Measurements from ENCODE around the gene SEMA4C.

SEMA4C gene

DNA sequence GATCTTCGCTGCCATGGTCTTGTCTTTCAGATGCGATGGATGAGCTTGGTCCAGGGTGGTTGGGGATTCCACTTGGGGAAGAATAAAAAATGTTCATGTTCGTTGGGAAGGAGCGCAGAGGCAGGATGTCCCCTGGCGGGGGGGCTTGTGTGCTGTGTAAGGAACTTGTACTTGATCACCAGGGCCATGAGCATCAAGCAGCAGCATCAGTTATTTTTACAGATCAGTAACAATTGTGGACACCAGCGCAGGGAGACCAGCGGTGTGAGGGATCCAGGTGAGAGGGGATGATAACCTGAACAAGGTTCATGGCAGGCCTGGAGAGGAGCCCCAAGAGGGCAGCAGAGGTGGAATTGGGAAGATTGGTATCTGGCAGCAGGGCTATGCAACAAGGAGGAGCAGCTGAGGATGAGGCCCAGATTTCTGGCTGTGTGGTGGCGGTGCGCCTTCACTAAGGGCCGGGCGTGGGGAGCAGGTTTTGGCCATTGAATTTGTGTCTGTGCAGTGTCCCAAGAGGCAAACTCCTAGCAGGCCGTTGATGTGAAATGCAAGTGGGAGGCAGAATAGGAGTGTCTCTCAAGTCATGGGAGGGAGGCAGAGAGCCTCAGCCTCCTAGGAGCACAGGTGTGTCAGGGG lies 49.9 kb downstream of the SEMA4C start:
- DNase-seq (ENCODE audit: low read depth): no peak

DNA sequence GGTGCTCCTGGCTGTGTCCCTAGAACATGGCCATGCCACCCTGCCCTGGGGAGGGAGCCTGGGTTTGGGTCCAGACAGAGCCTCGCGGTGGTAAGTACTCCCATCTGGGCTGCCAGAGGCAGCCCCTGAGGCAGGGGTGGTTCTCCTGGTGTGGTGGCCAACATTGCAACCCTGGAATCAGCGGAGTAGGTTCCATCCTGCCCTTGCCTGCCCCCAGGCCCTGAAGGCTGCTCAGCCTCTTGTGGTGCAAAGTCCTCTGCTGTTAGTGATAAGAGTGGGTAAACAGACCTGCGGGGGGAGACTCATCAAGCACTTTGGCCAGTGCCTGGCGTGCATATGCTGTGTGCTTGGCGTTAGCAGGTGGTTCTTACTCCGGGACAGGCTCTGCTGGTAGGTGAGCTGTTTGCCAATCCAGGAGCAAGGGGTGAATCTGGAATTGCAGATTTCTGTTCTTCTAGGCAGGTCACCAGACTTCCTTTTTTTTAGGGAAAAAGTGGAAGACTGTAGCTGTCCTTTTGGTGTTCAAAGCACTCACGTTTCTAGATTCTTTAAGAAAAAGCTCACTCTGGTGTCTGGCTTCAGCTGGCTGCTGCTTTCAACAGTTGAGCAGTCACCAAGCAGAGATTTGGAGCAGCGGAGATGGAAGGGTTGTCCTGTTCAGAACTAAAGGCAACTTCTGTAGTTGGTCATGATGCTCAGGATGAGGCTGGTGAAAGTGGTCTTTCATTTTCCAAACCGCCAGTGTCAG lies 50.6 kb downstream of the SEMA4C start:
- no peak for DNase-seq (ENCODE audit: low read depth)

DNA sequence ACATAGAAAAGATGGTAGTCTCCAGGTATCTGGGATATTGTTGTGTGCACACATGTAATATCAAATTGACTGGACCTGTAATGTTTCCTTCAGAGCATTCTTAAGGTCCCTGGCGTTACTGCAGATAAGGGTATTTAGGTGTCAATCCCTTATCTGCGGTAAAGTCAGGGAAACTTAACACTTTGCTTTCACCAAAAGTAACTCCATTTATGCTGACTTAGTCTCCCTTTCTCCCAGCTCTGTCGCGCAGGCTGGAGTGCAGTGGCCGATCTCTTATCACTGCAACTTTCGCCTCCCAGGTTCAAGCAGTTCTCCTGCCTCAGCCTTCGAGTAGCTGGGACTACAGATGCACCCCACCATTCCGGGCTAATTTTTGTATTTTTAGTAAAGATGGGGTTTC lies 52.0 kb downstream of the SEMA4C start:
- no peak for DNase-seq (ENCODE audit: low read depth)

DNA sequence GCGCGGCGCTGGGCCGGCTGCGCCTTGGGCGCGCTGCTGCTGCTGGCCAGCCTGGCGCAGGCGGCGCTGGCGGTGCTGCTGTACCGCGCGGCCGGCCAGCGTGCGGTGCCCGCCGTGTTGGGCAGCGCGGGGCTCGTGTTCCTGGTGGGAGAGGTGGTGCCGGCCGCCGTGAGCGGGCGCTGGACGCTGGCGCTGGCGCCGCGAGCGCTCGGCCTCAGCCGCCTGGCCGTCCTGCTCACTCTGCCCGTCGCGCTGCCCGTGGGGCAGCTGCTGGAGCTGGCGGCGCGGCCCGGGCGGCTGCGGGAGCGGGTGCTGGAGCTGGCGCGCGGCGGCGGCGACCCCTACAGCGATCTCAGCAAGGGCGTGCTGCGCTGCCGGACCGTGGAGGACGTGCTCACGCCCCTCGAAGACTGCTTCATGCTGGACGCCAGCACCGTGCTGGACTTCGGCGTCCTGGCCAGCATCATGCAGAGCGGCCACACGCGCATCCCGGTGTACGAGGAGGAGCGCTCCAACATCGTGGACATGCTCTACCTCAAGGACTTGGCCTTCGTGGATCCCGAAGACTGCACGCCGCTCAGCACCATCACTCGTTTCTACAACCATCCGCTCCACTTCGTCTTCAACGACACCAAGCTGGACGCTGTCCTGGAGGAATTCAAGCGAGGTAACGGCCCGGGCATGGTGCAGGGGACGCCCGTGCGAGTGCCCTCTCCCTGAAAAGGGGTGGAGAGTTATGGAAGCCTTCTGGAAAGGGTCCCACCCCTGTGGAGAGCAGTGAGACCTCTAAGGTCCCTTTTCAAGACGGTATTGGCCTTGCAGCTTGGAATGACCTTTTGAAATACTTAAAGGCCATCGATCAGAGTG lies 52.8 kb downstream of the SEMA4C start:
- DNase-seq (ENCODE audit: low read depth): no peak

DNA sequence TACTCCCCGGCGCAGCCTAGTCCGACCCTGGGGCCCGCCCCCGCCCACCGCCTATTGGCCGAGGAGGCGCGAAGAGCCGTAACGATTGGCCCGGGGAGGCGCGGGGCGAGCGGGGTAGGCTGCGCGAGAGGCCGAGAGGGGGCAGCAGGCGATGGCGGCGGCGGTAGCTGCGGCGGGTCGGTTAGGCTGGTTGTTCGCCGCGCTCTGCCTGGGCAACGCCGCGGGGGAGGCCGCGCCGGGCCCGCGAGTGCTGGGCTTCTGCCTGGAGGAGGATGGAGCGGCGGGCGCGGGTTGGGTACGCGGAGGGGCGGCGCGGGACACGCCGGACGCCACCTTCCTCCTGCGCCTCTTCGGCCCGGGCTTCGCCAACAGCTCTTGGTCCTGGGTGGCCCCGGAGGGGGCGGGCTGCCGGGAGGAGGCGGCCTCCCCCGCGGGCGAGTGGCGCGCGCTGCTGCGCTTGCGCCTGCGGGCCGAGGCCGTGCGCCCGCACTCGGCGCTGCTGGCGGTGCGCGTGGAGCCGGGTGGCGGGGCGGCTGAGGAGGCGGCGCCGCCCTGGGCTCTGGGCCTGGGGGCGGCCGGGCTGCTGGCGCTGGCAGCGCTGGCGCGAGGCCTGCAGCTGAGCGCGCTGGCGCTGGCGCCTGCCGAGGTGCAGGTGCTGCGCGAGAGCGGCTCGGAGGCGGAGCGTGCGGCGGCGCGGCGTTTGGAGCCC lies 53.6 kb downstream of the SEMA4C start, which contains the start of gene CNNM3:
Gene CNNM3, plus strand, starts transcription at position 142 of the 709 bp plus-strand sequence. Its CDS starts 10 bp downstream, at position 152.
- peak; percentile 86 for DNase-seq (ENCODE audit: low read depth)

DNA sequence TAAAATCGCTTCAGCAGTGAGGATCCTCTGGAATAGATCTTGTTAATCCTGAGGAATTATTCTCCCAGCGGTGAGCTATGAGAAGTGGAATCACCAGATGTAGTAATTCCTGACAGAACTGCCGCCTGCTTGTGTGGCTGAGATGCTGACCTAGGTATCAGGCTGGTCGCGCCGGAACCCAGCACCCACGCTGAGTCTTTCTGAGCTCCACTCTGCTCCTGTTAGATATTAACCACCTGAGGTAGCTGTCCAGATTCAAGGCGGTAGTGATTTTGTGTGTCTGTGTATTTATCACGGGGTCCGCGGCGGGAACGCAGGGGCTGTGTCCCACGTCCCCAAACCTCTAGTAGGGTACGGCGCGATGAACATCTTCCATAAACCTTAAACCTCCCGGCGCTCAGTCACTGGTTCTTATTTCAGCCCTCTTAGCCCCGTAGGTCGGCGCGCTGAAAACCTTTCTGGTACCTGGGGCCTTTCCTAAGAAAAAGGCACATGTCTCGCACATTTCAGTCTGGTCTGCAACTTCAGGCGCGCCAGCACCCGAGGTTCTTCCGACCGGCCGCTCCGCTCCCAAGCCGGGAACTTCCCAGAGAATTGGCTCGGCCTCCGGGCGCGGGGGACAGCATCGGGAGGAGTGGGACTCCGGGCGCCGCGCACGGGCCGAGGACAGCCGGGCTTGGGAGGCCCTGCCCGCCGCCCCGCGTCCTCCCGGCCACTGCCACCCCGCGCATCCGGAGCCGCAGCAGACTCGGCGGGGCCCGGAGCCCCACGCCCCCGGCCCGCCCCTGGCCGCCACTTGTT lies 54.4 kb downstream of the SEMA4C start:
- DNase-seq (ENCODE audit: low read depth): no peak

DNA sequence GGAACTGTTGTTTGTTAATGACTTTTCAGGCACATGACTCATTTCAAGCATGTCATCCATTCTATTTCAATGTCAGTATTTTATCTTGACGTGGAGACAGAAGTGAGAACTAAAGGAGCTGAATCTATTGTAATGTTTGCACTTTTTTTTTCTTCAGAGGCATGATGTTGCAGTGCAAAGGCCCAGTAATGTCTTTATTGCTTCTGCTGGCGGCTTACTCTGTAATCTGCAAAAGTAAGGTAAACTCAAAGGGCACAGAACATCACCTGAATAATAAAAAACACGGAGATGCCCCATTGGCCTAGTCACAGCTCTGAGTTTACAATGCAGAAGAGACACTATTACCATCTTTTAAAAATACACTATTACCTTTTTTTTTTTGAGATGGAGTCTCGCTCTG lies 56.2 kb downstream of the SEMA4C start:
- no peak for DNase-seq (ENCODE audit: low read depth)

DNA sequence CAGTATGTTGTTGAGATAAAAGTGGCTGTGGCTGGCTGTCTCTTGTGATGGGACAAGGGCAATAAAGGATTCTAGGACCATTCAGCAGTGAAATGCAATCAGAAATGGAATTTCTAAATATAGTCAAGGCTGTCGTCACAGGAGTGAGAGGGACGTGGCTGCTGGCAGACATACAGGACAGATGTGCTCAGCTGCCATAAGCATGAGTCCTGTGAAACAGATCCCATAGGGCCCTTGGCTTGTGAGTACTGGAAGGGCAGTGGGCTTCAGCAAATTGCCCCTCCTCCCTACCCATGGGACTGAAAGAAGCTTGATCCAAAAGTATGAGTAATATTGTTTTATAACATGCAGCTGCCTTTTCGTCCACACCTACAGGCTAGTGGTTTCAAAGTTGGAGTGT lies 58.0 kb downstream of the SEMA4C start:
- DNase-seq (ENCODE audit: low read depth): no peak

DNA sequence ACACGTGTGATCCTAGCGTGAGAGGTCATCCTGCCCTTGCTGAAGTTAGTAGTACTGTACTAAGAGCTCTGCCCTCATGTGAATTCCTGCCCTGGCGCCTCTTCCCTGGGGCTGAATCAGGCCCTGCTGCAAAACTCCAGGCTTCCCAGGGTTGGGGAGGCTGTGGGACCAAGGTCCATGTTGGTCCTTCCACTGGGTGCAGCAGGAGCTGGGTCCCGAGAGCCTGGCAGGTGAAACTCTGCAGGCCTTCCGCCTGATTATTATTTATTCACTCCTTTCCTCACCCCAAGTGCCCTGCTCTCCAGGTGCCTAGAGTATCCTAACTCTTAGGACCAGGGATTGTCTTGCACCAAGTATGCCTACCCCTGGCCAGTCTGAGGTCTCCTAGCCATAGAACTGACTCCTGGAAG lies 59.1 kb downstream of the SEMA4C start:
- DNase-seq (ENCODE audit: low read depth): no peak

DNA sequence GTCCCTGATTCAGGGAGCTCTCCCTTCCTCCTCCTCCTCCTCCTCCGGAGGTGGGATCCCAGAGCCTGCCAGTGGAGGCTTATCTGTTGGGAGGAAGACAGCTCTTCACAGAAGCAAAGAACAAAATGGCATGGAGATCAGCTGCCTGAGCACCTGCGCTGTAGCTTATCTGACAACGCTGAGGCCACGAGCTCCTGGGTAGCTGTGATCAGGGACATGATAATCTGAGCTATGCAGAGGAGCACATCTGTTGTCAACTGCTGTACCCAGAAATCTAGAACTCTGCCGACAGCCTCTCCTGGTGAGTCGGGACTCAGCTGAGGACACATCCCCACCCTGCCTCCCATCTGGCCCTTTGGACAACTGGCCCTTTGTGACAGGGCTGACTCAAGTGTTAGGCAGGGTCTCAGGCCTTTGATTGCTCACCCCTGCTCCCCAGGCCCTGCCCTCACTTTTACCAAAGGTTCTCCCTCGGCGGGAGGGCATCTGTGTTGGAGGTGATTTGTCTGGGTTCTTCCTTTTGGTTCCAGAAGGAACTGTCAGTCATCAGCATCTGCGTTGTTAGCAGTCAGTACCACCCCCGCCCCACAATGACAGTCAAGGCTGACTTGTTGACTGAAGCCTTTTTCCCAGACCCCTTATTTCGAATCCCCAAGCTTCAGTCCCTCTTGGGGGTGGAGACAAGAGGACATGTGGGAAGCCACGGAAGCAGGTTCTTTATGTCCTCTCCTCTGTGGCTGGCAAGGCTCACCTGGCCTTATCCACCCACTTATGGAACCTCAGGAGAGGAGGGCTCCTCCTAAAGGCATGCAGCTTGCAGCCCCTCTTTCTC lies 59.7 kb downstream of the SEMA4C start:
- no peak for DNase-seq (ENCODE audit: low read depth)

Measured in GM04504 (cell line).